NCI-H2196 treated with DMSO at 0.1 percent for 48 hours (cell line): ENCODE results near the gene ARRDC4.
"Not testable (repeated sequence)": the region's sequence is repeated elsewhere in the genome, so short reads cannot be mapped to it uniquely, and the experiment has no call there.

Source experiments
- DNase-seq: peaks from one replicate; lab custom pipeline; 2025; ENCODE audit not compliant: unreplicated experiment; lab: John Stamatoyannopoulos, UW

ARRDC4 gene

DNA sequence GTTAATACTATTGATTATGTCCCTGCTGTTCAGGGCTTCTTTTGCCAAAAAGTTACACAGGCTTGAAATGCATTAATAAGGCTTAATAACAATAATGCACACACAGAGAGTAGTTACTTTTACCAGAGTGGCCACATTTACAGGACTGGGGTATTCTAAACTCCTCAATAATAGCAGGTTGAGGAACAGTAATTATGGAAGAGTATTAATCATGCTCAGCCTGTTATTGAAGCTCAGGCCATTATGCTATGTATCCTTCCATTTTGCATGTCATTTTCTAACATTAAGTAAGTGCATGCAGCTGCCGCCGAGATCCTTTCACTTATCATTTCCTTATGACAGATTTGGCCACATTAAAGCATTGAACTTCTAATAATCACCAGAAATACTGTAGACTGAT lies 5.7 kb downstream of the ARRDC4 start:
- no peak for DNase-seq

DNA sequence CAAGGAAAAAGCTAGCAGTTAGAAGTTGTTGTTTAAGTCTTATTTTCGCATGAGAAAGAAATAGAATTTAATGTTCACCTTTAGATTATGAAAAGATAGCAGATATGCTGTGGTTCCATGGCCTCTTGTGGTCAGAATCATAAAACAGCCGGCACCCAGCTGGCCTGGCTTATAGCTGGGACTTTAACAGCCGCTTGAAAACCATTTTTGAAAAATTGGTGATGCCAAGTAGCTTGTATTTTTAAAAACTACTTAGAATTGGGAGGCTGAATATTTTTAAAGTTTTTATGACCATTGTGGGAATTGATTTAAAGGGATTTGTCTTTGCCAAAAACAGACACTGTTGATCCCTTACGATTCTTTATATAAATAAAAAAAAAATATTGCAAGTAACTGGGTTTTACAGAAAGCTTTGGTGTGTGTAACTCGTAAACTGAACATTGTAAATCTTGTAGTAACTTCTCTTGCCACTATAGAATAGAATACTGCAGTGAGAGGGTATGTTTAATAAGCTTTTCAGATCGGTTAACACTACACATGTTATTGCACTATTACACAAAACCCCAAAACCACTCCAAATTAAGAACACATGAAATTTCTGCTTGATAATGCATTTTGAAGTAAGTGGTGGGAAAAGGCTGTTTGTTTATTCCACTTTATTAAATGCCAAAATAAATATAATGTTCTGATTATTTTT lies 6.6 kb downstream of the ARRDC4 start:
- no peak for DNase-seq

DNA sequence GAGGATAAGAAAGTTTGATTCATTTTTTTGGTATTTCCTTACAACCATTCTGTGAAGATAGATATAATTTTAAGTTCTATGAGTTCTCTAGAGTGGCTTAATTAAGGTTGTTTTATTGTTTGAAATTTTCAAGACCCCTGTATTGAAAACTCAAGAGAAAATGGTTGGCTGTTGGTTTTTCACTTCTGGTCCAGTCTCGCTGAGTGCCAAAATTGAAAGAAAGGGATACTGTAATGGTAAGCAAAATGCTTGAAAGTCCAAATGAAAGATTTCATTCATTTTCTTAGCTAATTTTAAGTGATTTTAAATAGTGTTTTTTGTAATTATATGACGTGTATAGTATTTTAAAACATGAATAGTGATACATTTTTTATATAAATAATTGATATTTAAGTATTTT lies 7.4 kb downstream of the ARRDC4 start:
- no peak for DNase-seq

DNA sequence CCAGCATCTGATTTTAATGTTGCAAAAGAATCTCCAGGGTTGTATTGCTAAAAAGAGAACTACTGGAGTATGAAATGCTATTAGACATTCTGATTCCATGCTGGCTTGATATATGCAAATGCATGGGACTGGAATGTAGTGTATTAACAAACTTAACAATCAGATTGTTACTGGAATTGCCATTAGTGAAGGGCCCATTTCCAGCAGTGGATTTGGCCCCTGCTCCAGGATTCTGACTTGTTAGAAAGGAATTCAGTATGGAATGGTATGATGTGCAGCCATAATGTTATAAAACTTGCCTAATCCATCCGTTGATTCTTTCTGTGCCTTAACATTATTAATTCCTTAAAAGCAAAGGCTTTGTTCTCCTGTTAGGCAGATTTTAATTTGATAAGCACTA lies 7.9 kb downstream of the ARRDC4 start:
- DNase-seq, result no peak

DNA sequence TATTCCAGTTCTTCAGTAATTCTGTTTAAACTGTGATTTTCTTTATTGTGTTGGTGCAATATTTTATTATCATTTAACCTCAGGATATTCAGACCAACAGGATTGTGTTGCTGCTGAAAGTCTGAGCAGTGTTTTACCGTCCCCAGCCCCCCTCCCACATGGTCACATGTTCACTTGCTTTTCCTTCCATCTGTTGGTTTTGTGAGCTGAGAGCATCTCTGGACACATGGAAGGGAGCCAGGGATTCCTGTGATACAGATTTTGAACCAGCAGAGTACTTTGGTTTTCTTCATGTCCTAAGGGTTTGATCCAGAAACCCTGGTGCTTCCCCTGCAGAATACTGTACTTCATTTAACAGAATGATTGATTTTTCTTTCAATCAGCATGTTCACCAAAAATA lies 11.9 kb downstream of the ARRDC4 start:
- no peak for DNase-seq

DNA sequence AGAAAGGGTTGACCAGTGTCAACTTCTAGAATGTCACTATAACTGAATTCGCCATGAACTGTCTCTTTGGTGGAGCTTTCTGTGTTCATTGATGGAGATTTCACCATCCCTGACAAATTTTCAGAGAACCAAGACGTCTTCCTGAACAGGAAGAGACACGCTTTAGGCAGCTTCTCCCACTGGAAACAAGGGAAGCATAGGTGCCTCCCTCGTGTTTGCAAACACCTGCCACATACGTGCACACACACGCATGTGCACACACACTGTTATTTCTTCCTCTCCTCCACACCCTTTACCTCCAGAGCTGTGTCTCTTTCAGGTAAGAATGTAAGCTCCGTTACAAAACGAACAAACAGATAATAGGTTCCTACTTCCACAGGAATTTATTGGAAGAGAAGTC lies 15.6 kb downstream of the ARRDC4 start:
- no peak for DNase-seq

DNA sequence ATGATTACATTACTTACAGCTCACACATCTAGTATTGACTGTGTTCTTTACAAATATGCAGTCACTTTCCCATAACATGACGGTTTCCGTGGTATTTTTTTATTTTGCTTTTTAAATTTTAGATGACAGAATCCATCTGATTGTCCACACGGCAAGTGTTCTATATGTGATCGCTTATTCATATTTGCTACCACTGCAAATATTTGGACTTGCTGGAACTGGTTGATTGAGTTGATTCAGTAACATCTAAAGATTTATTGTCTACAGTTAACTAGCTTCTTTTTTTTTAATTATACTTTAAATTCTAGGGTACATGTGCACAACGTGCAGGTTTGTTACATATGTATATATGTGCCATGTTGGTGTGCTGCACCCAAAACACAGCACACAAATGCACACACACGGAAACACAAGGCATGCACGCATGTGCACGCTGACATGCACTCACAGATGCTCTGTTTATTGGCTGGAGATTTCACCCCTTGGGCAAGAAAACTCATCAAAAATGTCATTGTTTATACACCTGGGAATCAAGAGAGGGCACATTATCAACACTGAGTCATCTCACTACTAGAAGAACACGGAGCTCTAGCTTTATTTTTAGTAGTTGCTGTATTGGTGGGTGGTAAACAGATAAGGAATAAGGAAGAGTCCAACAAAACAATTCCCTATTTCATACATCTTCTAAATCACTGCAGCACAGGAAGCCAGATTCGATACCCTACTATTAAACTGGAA lies 16.4 kb downstream of the ARRDC4 start:
- no peak for DNase-seq

DNA sequence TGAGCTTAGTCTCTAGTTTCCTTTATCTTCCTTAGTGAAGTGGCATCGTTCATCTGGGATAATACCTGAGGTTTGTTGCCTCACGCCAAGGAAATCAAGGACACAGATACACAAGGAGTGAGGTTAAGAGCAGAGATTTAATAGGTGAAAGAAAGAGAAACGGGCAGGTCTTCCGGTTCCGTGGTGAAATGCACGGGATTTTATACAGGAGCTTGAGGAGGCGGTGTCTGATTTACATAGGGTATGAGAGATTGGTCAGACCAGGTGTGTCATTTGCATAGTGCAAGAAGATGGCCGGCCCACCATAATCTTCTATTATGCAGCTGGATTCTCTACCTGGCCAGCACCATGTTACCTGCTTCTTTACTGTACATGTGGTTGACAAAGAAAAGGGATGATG lies 17.2 kb downstream of the ARRDC4 start:
- no peak for DNase-seq

DNA sequence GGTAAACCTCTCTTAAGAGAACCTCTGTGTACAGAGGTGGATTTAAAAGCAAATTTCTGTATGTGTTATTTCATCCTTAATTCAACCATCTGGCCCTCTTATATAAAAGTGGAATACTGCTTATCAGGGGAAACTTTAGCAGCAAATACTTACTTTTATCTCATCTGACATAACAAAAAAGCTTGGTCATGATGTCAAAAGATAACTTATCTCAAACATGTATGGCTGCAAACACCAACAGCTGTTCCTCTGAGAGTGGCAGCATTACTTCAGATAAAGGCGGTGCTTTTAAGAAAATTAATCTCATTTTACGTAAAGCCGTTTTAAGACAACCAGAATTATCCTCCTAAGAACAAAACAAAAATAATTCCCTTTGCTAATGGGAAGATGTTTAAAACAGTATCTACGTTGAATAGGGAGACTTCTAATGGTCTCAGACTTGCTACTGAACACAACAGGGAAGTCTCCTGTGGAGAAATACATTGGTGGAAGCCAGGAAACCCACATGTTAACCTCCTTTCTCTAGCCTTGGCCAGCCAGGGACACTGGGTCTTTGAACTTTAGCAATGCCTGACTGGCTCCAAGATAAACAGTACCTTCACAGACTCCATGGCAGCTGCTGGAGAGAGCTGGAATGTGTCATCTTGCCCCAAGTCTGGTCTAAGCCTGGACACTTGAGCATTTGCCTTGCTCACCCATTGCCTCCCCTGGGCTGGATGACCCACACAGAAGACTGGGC lies 18.1 kb downstream of the ARRDC4 start:
- DNase-seq, result no peak

DNA sequence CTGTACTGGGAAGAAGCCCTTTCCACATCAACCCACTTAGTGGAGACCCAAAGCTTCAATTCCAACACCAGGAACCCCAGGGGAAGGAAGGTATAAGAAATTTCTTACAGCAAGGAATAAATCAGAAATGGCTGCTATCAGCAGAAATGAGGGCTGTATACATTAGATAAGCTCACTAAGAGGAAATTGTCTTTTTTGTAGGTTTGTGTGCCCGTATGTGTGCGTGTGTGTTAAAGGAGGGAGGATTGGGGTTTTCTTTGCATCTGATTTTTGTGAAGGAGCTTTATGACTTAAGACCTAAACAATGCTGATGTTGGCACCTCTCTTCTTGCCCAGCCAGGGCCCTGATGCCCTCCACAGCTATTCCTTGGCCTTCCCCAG lies 18.6 kb downstream of the ARRDC4 start:
- DNase-seq, result no peak

DNA sequence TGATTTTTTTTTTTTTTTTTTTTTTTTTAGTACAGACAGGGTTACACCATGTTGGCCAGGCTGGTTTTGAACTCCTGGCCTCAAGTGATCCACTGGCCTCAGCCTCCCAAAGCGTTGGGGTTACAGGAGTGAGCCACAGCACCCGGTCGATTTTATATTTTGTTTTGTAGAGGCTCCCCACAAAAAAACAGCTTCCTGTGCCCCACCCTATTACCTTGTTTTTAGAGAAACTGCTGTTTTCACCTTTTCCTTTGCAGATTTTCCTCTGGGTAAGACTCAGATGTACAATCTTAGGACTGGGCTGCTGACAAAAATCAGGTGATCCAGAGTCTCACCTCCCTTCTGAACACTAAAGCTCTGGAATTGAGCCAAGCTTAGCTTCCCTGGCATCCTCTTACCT lies 20.6 kb downstream of the ARRDC4 start:
- DNase-seq, result no peak

DNA sequence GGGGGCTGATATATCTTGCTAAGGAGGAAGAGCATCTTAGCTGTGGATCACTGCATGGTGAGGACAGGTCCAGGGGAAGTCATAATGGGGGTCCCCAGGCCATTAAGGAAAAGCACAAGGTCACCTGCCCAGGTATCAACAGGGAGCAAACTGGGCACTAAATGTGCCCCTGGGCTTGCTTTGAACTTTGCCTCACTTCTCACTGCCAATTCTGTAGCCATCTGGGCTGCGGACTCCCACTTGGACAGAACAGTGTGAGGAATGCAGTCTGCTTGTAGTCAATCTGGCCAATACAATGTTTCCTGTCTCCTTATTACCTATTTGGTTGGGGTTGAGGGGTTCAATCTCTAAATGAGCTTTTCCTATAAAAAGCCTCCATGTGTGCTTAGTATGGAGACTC lies 21.3 kb downstream of the ARRDC4 start:
- DNase-seq, result no peak

DNA sequence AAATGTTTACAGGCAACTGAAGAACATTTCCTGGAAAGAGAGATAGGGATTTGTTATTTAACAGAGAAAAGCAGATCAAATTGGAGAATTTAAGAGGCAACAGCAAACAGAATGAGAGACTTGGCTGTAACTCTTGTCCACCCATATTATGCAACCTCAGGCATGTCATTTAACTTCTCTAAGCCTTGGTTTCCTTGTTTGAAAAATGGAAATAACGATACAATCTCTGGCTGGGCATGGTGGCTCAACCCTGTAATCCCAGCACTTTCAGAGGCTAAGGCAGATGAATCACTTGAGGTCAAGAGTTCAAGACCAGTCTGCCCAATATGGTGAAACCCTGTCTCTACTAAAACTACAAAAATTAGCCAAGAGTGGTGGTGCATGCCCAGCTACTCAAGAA lies 23.7 kb downstream of the ARRDC4 start:
- DNase-seq, result no peak

DNA sequence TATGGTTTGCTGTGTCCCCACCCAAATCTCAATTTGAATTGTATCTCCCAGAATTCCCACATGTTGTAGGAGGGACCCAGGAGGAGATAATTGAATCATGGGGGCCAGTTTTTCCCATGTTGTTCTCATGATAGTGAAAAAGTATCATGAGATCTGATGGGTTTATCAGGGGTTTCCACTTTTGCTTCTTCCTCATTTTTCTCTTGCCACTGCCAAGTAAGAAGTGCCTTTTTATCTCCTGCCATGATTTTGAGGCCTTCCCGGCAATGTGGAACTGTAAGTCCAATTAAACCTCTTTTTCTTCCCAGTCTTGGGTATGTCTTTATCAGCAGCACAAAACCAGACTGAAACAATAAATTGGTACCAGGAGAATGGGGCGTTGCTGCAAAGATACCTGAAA lies 25.5 kb downstream of the ARRDC4 start:
- DNase-seq, result not testable (repeated sequence)

DNA sequence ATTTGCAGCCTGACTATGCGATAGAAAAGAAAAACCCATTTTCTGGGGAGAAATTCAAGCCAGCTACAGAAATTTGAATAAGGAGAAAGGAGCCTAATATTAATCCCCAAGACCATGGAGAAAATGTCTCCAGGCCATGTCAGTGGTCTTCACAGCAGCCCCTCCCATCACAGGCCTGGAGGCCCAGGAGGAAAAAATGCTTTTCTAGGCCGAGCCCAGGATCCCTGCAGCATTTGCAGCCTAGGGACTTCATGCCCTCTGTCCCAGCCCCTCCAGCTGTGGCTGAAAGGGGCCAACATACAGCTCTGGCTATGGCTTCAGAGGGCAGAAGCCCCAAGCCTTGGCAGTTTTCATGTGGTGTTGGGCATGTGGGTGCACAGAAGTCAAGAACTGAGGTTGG lies 26.3 kb downstream of the ARRDC4 start:
- no peak for DNase-seq

DNA sequence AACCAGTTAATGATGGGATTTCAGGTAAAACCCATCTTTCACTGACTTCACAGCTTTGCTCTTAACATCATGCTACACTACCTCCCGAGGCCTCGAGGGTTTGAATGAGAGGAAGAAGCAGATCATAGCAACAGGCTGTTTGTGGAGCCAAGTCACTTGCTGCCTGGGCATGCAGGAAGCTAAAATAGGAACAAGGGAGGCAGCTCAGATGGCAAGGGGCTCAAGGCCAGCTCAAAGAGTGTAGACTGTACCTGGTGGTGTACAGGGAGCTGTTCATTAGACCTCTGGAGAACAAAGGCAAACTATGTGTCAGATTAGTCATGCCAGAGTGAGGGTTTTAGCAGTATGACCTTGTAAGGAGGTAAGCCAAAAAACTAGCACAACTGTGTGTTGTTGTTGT lies 28.8 kb downstream of the ARRDC4 start:
- DNase-seq, result no peak

DNA sequence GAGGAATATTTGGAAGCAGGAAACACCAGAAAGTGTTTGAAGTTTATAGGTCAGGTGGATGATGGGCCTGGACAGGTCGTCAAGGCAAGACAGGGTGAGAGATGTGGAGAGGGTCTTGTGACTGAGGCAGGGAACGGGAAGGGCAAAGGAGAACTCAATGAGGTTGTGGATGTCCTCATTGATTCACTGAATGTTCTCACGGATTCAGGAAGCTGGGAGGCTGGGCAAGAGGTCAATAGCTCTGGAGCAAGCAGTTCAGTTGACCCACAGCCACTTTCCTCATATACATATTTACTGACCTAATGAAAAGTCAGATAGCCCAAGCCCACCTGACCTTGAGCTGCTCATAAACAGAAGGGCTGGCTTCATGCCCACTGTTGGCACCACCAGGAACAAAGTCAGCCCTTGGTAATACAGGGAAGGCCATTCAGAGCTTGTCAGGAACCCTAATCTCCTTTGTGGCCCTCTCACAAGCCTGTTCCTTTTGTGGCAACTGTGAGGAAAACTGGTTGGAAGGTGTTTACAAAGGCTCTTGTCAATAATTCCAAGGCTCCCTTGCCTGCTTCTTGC lies 31.6 kb downstream of the ARRDC4 start:
- DNase-seq, result no peak

DNA sequence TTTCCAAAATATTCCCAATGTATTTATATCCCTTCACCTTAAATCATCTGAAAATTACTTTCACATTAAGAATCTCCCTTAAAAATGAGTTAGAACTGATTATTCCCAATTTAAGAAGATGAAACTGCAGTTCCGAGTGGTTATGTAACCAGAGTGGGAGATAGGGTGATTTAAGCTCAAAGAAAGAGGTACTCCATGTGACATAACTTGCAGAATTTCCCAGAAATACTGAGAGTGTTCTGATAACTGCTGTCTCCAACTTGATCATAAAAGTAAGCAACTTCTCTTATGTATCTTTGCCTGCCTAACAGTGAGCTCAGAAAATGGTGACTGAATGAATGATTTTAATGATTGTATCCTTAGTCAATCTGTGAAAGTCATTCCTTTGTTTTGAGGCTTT lies 32.3 kb downstream of the ARRDC4 start:
- no peak for DNase-seq

DNA sequence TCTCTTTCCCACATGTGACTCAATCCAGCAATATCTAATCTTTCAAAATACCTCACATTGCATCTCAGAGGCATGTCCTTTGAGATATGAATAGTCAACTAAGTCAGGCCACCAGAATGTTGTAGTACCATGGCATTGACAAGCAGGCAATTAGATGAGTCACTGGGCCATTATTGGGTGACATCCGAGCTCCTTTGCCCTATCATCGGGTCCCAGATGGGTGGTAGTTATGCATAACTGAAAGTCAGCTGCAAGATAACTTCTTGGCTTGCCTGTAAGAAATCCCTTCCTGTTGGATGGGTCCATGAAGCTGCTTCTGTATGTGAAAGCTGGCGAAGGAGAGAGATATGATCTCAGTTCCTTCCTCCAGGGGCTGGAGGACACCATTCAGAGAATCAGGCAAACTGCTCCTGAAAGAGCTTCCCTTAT lies 32.8 kb downstream of the ARRDC4 start:
- DNase-seq, result no peak

DNA sequence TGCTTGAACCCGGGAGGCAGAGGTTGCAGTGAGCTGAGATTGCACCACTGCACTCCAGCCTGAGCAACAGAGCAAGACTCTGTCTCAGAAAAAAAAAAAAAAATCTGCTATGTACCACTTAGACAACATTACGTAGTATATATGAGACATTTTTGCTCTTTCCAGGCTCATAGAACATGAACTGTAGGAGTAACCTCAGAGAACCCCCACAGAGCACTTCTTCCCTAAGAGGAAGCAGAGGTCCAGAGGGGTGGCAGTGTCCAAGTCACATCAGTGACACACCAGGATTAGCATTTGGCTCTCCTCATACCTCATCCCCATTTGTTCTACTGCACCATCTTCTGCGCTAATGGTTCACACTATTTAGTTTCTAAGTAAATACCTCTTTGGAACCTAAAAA lies 33.7 kb downstream of the ARRDC4 start:
- DNase-seq, result no peak

DNA sequence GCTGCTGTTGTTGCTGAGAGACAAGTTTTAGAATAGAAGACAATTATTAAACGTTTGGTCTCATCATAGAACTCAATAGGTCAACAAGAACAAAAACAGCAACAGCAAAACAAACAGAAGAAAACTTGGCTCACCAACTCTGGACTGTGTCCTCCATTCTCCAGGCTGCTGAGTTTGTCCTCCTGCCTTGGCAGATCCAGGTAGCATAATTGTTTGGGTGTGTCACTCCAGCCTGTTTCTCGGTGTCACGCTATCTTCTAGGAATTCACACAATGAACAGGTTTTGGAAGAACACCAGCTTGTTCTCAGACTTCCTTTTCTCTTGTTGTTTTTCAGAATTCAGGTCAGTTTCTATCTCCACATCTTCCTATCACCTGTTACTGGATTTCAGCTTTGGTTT lies 34.7 kb downstream of the ARRDC4 start:
- no peak for DNase-seq
